Osteoblast (primary cell): Measurements from ENCODE around the gene RND3. TPM values are rescaled to one million over a fixed set of nuclear protein-coding genes. Genes with fewer than 3 reads are reported as not detected.

Source experiments
- DNase-seq: peaks from one replicate; pipeline ENCODE4 v3.0.0; 2011; ENCODE audit warnings: low spot score, mixed read lengths; ENCODE audit not compliant: insufficient read length; ENCODE audit errors: missing footprints
- H2AFZ ChIP-seq: 2 replicates; pipeline ENCODE4 v1.6.0; 2011; ENCODE audit warnings: mild to moderate bottlenecking, low read length
- H3K27ac ChIP-seq: 2 replicates; pipeline ENCODE4 v1.5.1; 2011; ENCODE audit warnings: mild to moderate bottlenecking, low read depth, low read length, moderate library complexity
- H3K27me3 ChIP-seq: 2 replicates; pipeline ENCODE4 v1.6.0; 2012; ENCODE audit warnings: mild to moderate bottlenecking, control low read depth, inconsistent platforms, low read length, moderate library complexity; ENCODE audit not compliant: insufficient read depth
- H3K36me3 ChIP-seq: 2 replicates; pipeline ENCODE4 v1.5.1; 2011; ENCODE audit warnings: mild to moderate bottlenecking, low read length, control low read depth, moderate library complexity; ENCODE audit not compliant: insufficient read depth
- H3K4me1 ChIP-seq: 2 replicates; pipeline ENCODE4 v1.5.1; 2011; ENCODE audit warnings: mild to moderate bottlenecking, low read length, control low read depth, moderate library complexity; ENCODE audit not compliant: insufficient read depth
- H3K4me2 ChIP-seq: 2 replicates; pipeline ENCODE4 v1.6.0; 2011; ENCODE audit warnings: mild to moderate bottlenecking, low read length; ENCODE audit not compliant: insufficient read depth
- H3K4me3 ChIP-seq: fragments of 200-600 bp; sonication (generic); 3 replicates; pipeline ENCODE4 v1.5.1; 2012; ENCODE audit warnings: mild to moderate bottlenecking, low read length, inconsistent platforms; ENCODE audit not compliant: insufficient read depth
- H3K79me2 ChIP-seq: 2 replicates; pipeline ENCODE4 v1.6.0; 2012; ENCODE audit warnings: mild to moderate bottlenecking, low read length, control low read depth, inconsistent platforms; ENCODE audit not compliant: insufficient read depth
- H3K9me3 ChIP-seq: 2 replicates; pipeline ENCODE4 v1.5.1; 2011; ENCODE audit warnings: low read depth, low read length, control low read depth
- H4K20me1 ChIP-seq: 2 replicates; pipeline ENCODE4 v1.6.0; 2012; ENCODE audit warnings: mild to moderate bottlenecking, low read length, control low read depth; ENCODE audit not compliant: insufficient read depth
- CTCF ChIP-seq: IDR thresholded peaks from 2 replicates; pipeline ENCODE4 v1.5.1; 2011; ENCODE audit warnings: mild to moderate bottlenecking, low read depth, low read length, moderate library complexity; ENCODE audit errors: extremely low read depth
- total RNA-seq: library from RNA; depleted of rRNA; stranded (reverse); fragments of >200 nt; gene quantifications from 2 replicates; pipeline ENCODE4 v1.2.3, GENCODE V29; 2012

The RND3 gene
- total RNA-seq, 1 donor: 241 TPM

- Histone ChIP-seq H3K79me2 (peaks cover 92% of the 10 kb centered on the region), H3K9me3 (no peaks in the 10 kb centered on the region), H3K4me1 (peaks cover 38% of the 10 kb centered on the region), H3K27ac (peak overlapping the region; percentile 99), H3K4me2 (peak overlapping the region; percentile 89), H2AFZ (no peak overlapping the region), H4K20me1 (peaks cover 50% of the 10 kb centered on the region), H3K36me3 (peaks cover 33% of the 10 kb centered on the region), H3K27me3 (no peaks in the 10 kb centered on the region), H3K4me3 (peak overlapping the region; percentile 95)
- DNase-seq: peak; percentile 90
- no peak for TF ChIP-seq CTCF
Measured at GRCh38 chr2:150485871-150486538, 1.5 kb downstream of the RND3 start.

DNA sequence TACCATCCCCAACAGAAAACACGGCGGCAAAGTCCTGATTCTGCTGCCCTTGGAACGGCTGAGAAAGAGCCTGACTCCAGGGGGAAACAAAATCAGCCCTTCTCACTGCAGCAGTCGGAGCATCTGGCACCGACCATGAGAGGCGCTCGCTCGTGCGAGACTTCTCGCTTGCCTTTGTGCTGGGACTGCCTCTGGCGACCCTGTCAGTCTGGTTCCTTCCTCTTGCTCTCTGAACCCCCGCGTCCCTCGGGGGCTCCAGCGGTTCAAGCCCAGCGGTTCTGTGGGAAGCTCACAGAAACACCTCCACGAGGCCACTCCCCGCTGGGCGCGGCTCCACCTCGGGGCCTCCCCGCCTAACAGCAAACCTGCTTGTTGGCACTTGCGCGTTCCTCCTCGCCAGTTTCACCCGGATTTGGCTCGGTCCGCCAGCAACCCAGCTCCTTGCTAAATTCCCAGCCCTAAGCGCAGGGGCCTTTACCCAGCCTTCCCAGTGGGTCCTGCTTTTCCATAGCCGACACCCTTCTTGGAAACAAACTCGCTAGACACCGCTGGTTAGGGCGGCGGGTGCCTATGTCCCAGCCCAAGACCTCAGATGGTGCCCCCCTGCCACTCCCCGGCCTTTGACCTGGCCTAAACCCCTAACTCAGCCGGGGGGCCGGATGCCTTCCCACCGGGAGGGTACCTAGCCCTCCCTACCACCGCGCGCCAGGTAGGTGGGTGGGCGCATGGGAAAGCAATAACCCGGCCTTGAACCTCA, 2.2 kb downstream of the RND3 start:
- H4K20me1 ChIP-seq: peaks cover 55% of the 10 kb centered on the region
- no peaks in the 10 kb centered on the region for H3K27me3 ChIP-seq
- peaks cover 39% of the 10 kb centered on the region for H3K36me3 ChIP-seq
- H3K79me2 ChIP-seq: peaks cover 93% of the 10 kb centered on the region
- peak overlapping the region; percentile 95 for H3K4me3 ChIP-seq
- no peak overlapping the region for H2AFZ ChIP-seq
- peak; percentile 78 for DNase-seq
- peaks cover 44% of the 10 kb centered on the region for H3K4me1 ChIP-seq
- peak overlapping the region; percentile 89 for H3K4me2 ChIP-seq
- peak overlapping the region; percentile 99 for H3K27ac ChIP-seq
- no peaks in the 10 kb centered on the region for H3K9me3 ChIP-seq
- peak; percentile 15 for TF ChIP-seq CTCF

DNA sequence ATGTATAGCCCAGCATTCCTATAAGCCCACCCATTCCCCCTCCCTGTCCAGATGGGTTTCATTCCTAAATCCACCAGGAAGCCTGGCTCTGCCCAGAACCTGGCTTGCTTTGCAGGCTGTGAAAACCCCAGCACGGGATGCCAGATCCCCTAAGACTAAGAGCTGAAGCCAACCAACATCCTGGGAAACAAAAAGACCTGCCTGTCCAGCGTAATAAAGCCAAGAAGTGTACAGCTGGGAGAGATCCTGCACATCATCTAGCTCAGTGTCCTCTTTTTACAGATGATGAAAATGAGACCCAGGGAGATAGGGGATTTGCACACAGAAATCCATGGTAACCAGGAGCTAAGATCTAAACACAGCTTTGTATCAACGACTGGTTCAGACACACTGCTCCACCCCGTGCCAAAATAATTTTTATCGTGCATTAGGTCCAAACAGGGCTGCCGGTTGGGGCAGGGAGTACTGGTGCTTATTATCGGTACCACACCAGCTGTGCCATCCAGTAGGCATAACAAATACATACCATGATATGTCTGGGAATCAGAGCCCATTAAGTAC, 2.9 kb downstream of the RND3 start:
- Histone ChIP-seq H3K27ac (peak overlapping the region; percentile 99), H3K36me3 (peaks cover 41% of the 10 kb centered on the region), H2AFZ (no peak overlapping the region), H3K27me3 (no peaks in the 10 kb centered on the region), H4K20me1 (peaks cover 61% of the 10 kb centered on the region), H3K4me2 (peak overlapping the region; percentile 89), H3K79me2 (peaks cover 94% of the 10 kb centered on the region), H3K4me3 (peak overlapping the region; percentile 95), H3K4me1 (peaks cover 52% of the 10 kb centered on the region), H3K9me3 (no peaks in the 10 kb centered on the region)
- no peak for TF ChIP-seq CTCF
- no peak for DNase-seq

DNA sequence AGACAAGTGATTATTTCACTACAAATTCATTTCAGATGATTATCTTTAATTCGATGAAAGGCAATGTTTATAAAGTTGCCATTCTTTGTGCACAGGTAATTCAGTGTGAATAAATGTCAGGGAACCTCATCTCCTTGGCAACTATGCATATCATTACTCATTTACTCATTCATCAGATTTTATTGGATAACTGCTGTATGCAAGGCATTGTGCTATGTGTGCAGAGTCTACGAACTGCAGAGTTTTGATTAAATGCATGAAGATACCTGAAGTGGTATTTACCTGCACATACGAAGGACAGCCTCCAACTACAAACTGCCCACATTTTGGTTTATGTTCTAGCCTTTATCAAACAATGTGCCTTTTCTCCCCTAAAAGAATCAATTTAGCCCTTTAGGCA, 3.5 kb downstream of the RND3 start:
- H3K27me3 ChIP-seq: no peaks in the 10 kb centered on the region
- no peak overlapping the region for H2AFZ ChIP-seq
- peak overlapping the region; percentile 95 for H3K4me3 ChIP-seq
- TF ChIP-seq CTCF: no peak
- H3K79me2 ChIP-seq: peaks cover 96% of the 10 kb centered on the region
- DNase-seq: peak; percentile 65
- peak overlapping the region; percentile 99 for H3K27ac ChIP-seq
- H3K4me1 ChIP-seq: peaks cover 57% of the 10 kb centered on the region
- peaks cover 67% of the 10 kb centered on the region for H4K20me1 ChIP-seq
- H3K4me2 ChIP-seq: peak overlapping the region; percentile 89
- peaks cover 41% of the 10 kb centered on the region for H3K36me3 ChIP-seq
- H3K9me3 ChIP-seq: no peaks in the 10 kb centered on the region
